Measurements from ENCODE around the gene FOXS1. TPM values are rescaled to one million over a fixed set of nuclear protein-coding genes. Genes with fewer than 3 reads are reported as not detected.
A peak's percentile ranks its signal among the peaks of the same experiment; 100 is the strongest.
"Not testable (repeated sequence)": the region's sequence is repeated elsewhere in the genome, so short reads cannot be mapped to it uniquely, and the experiment has no call there.

The FOXS1 gene
- total RNA-seq, 2 experiments from 2014 or later: not detected

- H3K27ac Mint-ChIP-seq; H3K36me3 Mint-ChIP-seq (ENCODE audit: low read depth); POLR2A ChIA-PET; H3K27me3 Mint-ChIP-seq; H3K9me3 Mint-ChIP-seq (ENCODE audit: low read depth); DNase-seq; H3K4me1 Mint-ChIP-seq; ATAC-seq; H3K4me3 Mint-ChIP-seq: not testable (repeated sequence)
- CTCF ChIA-PET: interaction anchor here (0.6 kb wide), 1 partner anchor 11 kb away, joined by 3 read pairs; no protein-coding TSS in a partner anchor
- intact Hi-C loops (cut with DNase I, micrococcal nuclease): loop anchor here in 1 of 2 experiments (10.0 kb wide), 1 partner anchor 127 kb away; the partner anchor contains the start of gene PDRG1
These were observed 17.4 kb downstream of the FOXS1 start for GRCh38 chr20:31828016-31828415.

GRCh38 chr20:31827059-31827458 lies 18.3 kb downstream of the FOXS1 start:
- no peak overlapping the region for H3K4me3 Mint-ChIP-seq
- H3K9me3 Mint-ChIP-seq (ENCODE audit: low read depth): no peaks in the 10 kb centered on the region
- H3K36me3 Mint-ChIP-seq (ENCODE audit: low read depth): no peaks in the 10 kb centered on the region
- intact Hi-C loops (cut with DNase I, micrococcal nuclease): loop anchor here in 1 of 2 experiments (10.0 kb wide), 1 partner anchor 128 kb away; the partner anchor contains the start of gene PDRG1
- no peak overlapping the region for H3K27ac Mint-ChIP-seq
- no peaks in the 10 kb centered on the region for H3K27me3 Mint-ChIP-seq
- POLR2A ChIA-PET: no interaction called here
- H3K4me1 Mint-ChIP-seq: peaks cover 4% of the 10 kb centered on the region
- DNase-seq (no peak), ATAC-seq (no peak)
- CTCF ChIA-PET: interaction anchor here (0.5 to 0.7 kb wide), 3 partner anchors 264 to 321 kb away, joined by 3 to 5 read pairs (median 4); no protein-coding TSS in a partner anchor

- ChIA-PET POLR2A (no interaction called here), CTCF (no interaction called here)
- Mint-ChIP-seq H3K4me3 (no peak overlapping the region), H3K36me3 (ENCODE audit: low read depth) (no peaks in the 10 kb centered on the region), H3K27me3 (no peaks in the 10 kb centered on the region), H3K4me1 (peaks cover 4% of the 10 kb centered on the region), H3K27ac (no peak overlapping the region), H3K9me3 (ENCODE audit: low read depth) (no peaks in the 10 kb centered on the region)
- DNase-seq: no peak
- no peak for ATAC-seq
- intact Hi-C loops (cut with DNase I, micrococcal nuclease): loop anchor here in 1 of 2 experiments (10.0 kb wide), 1 partner anchor 129 kb away; the partner anchor contains the start of gene PDRG1
These were observed 19.3 kb downstream of the FOXS1 start for GRCh38 chr20:31826074-31826473.

GRCh38 chr20:31824554-31825313 lies 20.7 kb downstream of the FOXS1 start:
- ChIA-PET POLR2A (no interaction called here), CTCF (interaction anchor here (0.9 to 4.1 kb wide), 6 partner anchors 8 to 265 kb away, joined by 3 to 28 read pairs (median 4); partner anchors contain the start of gene PDRG1)
- no peak for ATAC-seq
- H3K4me1 Mint-ChIP-seq: peaks cover 4% of the 10 kb centered on the region
- H3K36me3 Mint-ChIP-seq (ENCODE audit: low read depth): no peaks in the 10 kb centered on the region
- no peak for DNase-seq
- no peaks in the 10 kb centered on the region for H3K9me3 Mint-ChIP-seq (ENCODE audit: low read depth)
- H3K4me3 Mint-ChIP-seq: no peak overlapping the region
- H3K27me3 Mint-ChIP-seq: no peaks in the 10 kb centered on the region
- no peak overlapping the region for H3K27ac Mint-ChIP-seq
- intact Hi-C loops (cut with DNase I, micrococcal nuclease): loop anchor here in 1 of 2 experiments (10.0 kb wide), 1 partner anchor 130 kb away; the partner anchor contains the start of gene PDRG1

- no peak for DNase-seq
- Mint-ChIP-seq H3K4me3 (no peak overlapping the region), H3K27ac (no peak overlapping the region), H3K27me3 (no peaks in the 10 kb centered on the region), H3K36me3 (ENCODE audit: low read depth) (no peaks in the 10 kb centered on the region), H3K9me3 (ENCODE audit: low read depth) (no peaks in the 10 kb centered on the region), H3K4me1 (peaks cover 4% of the 10 kb centered on the region)
- ATAC-seq: no peak
- intact Hi-C loops (cut with DNase I, micrococcal nuclease): loop anchor here in 1 of 2 experiments (10.0 kb wide), 1 partner anchor 131 kb away; the partner anchor contains the start of gene PDRG1
- ChIA-PET CTCF (interaction anchor here (0.6 to 4.1 kb wide), 9 partner anchors 9 to 265 kb away, joined by 3 to 28 read pairs (median 4); partner anchors contain the start of gene PDRG1), POLR2A (no interaction called here)
These were observed 21.3 kb downstream of the FOXS1 start for GRCh38 chr20:31824125-31824485.

GRCh38 chr20:31823360-31824124 lies 21.9 kb downstream of the FOXS1 start:
- intact Hi-C loops (cut with DNase I, micrococcal nuclease): loop anchor here (1.0 to 10.0 kb wide), 5 partner anchors 23 to 829 kb away; partner anchors contain the start of gene PDRG1 (in 1 of the 2)
- ATAC-seq (no peak), DNase-seq (no peak)
- CTCF ChIA-PET: interaction anchor here (0.6 to 4.1 kb wide), 30 partner anchors 9 to 286 kb away, joined by 3 to 28 read pairs (median 4); partner anchors contain the start of genes HCK, PDRG1 and TM9SF4
- H3K9me3 Mint-ChIP-seq (ENCODE audit: low read depth): no peaks in the 10 kb centered on the region
- no peaks in the 10 kb centered on the region for H3K36me3 Mint-ChIP-seq (ENCODE audit: low read depth)
- POLR2A ChIA-PET: no interaction called here
- peaks cover 4% of the 10 kb centered on the region for H3K4me1 Mint-ChIP-seq
- no peaks in the 10 kb centered on the region for H3K27me3 Mint-ChIP-seq
- H3K4me3 Mint-ChIP-seq: no peak overlapping the region
- H3K27ac Mint-ChIP-seq: no peak overlapping the region

- ATAC-seq (peak; percentile 90), DNase-seq (peak; percentile 86)
- intact Hi-C loops (cut with DNase I, micrococcal nuclease): loop anchor here (1.0 to 10.0 kb wide), 7 partner anchors 24 to 830 kb away; partner anchors contain the start of gene PDRG1 (in 1 of the 2)
- Mint-ChIP-seq H3K4me1 (peaks cover 4% of the 10 kb centered on the region), H3K27ac (no peak overlapping the region), H3K27me3 (no peaks in the 10 kb centered on the region), H3K4me3 (no peak overlapping the region), H3K36me3 (ENCODE audit: low read depth) (no peaks in the 10 kb centered on the region), H3K9me3 (ENCODE audit: low read depth) (no peaks in the 10 kb centered on the region)
- POLR2A ChIA-PET: no interaction called here
- CTCF ChIA-PET: interaction anchor here (0.6 to 4.1 kb wide), 35 partner anchors 9 to 287 kb away, joined by 3 to 28 read pairs (median 4); partner anchors contain the start of genes HCK, PDRG1 and TM9SF4
These were observed 22.7 kb downstream of the FOXS1 start for GRCh38 chr20:31822421-31823330.

GRCh38 chr20:31821427-31821826 lies 24.0 kb downstream of the FOXS1 start:
- no peak overlapping the region for H3K4me3 Mint-ChIP-seq
- no peak overlapping the region for H3K27ac Mint-ChIP-seq
- no peaks in the 10 kb centered on the region for H3K9me3 Mint-ChIP-seq (ENCODE audit: low read depth)
- H3K27me3 Mint-ChIP-seq: no peaks in the 10 kb centered on the region
- H3K4me1 Mint-ChIP-seq: peaks cover 4% of the 10 kb centered on the region
- CTCF ChIA-PET: interaction anchor here (1.2 kb wide), 1 partner anchor 209 kb away, joined by 4 read pairs; no protein-coding TSS in a partner anchor
- intact Hi-C loops (cut with DNase I, micrococcal nuclease): loop anchor here in 1 of 2 experiments (10.0 kb wide), 1 partner anchor 133 kb away; the partner anchor contains the start of gene PDRG1
- H3K36me3 Mint-ChIP-seq (ENCODE audit: low read depth): no peaks in the 10 kb centered on the region
- POLR2A ChIA-PET: no interaction called here
- ATAC-seq (no peak), DNase-seq (no peak)

GRCh38 chr20:31820228-31820627 lies 25.2 kb downstream of the FOXS1 start:
- no peaks in the 10 kb centered on the region for H3K36me3 Mint-ChIP-seq (ENCODE audit: low read depth)
- no peak overlapping the region for H3K4me3 Mint-ChIP-seq
- no peaks in the 10 kb centered on the region for H3K9me3 Mint-ChIP-seq (ENCODE audit: low read depth)
- intact Hi-C loops (cut with DNase I, micrococcal nuclease): loop anchor here in 1 of 2 experiments (10.0 kb wide), 1 partner anchor 135 kb away; the partner anchor contains the start of gene PDRG1
- CTCF ChIA-PET: interaction anchor here (0.8 to 1.4 kb wide), 2 partner anchors 14 to 211 kb away, joined by 4 to 6 read pairs; no protein-coding TSS in a partner anchor
- H3K27me3 Mint-ChIP-seq: no peaks in the 10 kb centered on the region
- ATAC-seq: no peak
- POLR2A ChIA-PET: no interaction called here
- H3K27ac Mint-ChIP-seq: no peak overlapping the region
- H3K4me1 Mint-ChIP-seq: peaks cover 4% of the 10 kb centered on the region
- DNase-seq: no peak

- ChIA-PET CTCF (interaction anchor here (0.6 to 1.4 kb wide), 2 partner anchors 13 to 63 kb away, joined by 3 to 4 read pairs; no protein-coding TSS in a partner anchor), POLR2A (no interaction called here)
- Mint-ChIP-seq H3K4me3 (no peak within 1 kb of the TSS), H3K4me1 (peaks cover 4% of the 10 kb centered on the region), H3K27ac (no peak within 1 kb of the TSS), H3K9me3 (ENCODE audit: low read depth) (no peaks in the 10 kb centered on the region), H3K36me3 (ENCODE audit: low read depth) (no peaks in the 10 kb centered on the region), H3K27me3 (no peaks in the 10 kb centered on the region)
- intact Hi-C loops (cut with DNase I, micrococcal nuclease): no loop called here
- DNase-seq: no peak
- no peak for ATAC-seq
These were observed 26.2 kb downstream of the FOXS1 start, which contains the start of gene MYLK2 for GRCh38 chr20:31819083-31819784. Gene MYLK2, plus strand, starts transcription at chr20:31819356. Its CDS starts 225 bp downstream, at chr20:31819581.
